Measurements from ENCODE around the gene SFXN5. TPM values are rescaled to one million over a fixed set of nuclear protein-coding genes. Genes with fewer than 3 reads are reported as not detected.
A peak's percentile ranks its signal among the peaks of the same experiment; 100 is the strongest.

SFXN5 gene
- total RNA-seq, 1 donor = 17.0 TPM

- TF ChIP-seq CTCF (IDR thresholded peaks at IDR 0.05; ENCODE audit: extremely low read depth, low read depth, low read length) = no peak
- Histone ChIP-seq H3K4me2 (ENCODE audit: insufficient read depth, low read length) (no peak overlapping the region), H3K27ac (ENCODE audit: low read depth, low read length) (no peak overlapping the region), H3K4me1 (ENCODE audit: insufficient read depth, low read length) (no peaks in the 10 kb centered on the region), H3K79me2 (ENCODE audit: insufficient read depth, low read length) (no peaks in the 10 kb centered on the region), H4K20me1 (ENCODE audit: insufficient read depth, low read length) (peaks cover 3% of the 10 kb centered on the region), H3K9me3 (ENCODE audit: low read depth, low read length) (no peaks in the 10 kb centered on the region), H3K27me3 (ENCODE audit: insufficient read depth, low read length) (no peaks in the 10 kb centered on the region), H3K36me3 (ENCODE audit: insufficient read depth, low read length) (no peaks in the 10 kb centered on the region), H3K4me3 (ENCODE audit: insufficient read depth, low read length) (no peak overlapping the region), H2AFZ (ENCODE audit: low read length) (no peak overlapping the region)
- DNase-seq (ENCODE audit: insufficient read length, low spot score, missing footprints) = peak; percentile 19
These were observed 110.3 kb downstream of the SFXN5 start for GRCh38 chr2:72961036-72961720.

GRCh38 chr2:72959995-72960981 lies 111.2 kb downstream of the SFXN5 start:
- DNase-seq (ENCODE audit: insufficient read length, low spot score, missing footprints) = peak; percentile 76
- Histone ChIP-seq H4K20me1 (ENCODE audit: insufficient read depth, low read length) (peaks cover 3% of the 10 kb centered on the region), H3K9me3 (ENCODE audit: low read depth, low read length) (no peaks in the 10 kb centered on the region), H3K4me2 (ENCODE audit: insufficient read depth, low read length) (no peak overlapping the region), H3K4me1 (ENCODE audit: insufficient read depth, low read length) (no peaks in the 10 kb centered on the region), H3K79me2 (ENCODE audit: insufficient read depth, low read length) (no peaks in the 10 kb centered on the region), H3K27me3 (ENCODE audit: insufficient read depth, low read length) (no peaks in the 10 kb centered on the region), H2AFZ (ENCODE audit: low read length) (no peak overlapping the region), H3K4me3 (ENCODE audit: insufficient read depth, low read length) (no peak overlapping the region), H3K27ac (ENCODE audit: low read depth, low read length) (no peak overlapping the region), H3K36me3 (ENCODE audit: insufficient read depth, low read length) (no peaks in the 10 kb centered on the region)
- TF ChIP-seq CTCF (IDR thresholded peaks at IDR 0.05; ENCODE audit: extremely low read depth, low read depth, low read length) = no peak

GRCh38 chr2:72959554-72959953 lies 112.0 kb downstream of the SFXN5 start:
- DNase-seq (ENCODE audit: insufficient read length, low spot score, missing footprints) = peak; percentile 69
- H3K27me3 ChIP-seq (ENCODE audit: insufficient read depth, low read length) = no peaks in the 10 kb centered on the region
- no peak for TF ChIP-seq CTCF (IDR thresholded peaks at IDR 0.05; ENCODE audit: extremely low read depth, low read depth, low read length)
- no peak overlapping the region for H2AFZ ChIP-seq (ENCODE audit: low read length)
- H3K4me1 ChIP-seq (ENCODE audit: insufficient read depth, low read length) = no peaks in the 10 kb centered on the region
- no peaks in the 10 kb centered on the region for H3K9me3 ChIP-seq (ENCODE audit: low read depth, low read length)
- no peak overlapping the region for H3K27ac ChIP-seq (ENCODE audit: low read depth, low read length)
- no peak overlapping the region for H3K4me2 ChIP-seq (ENCODE audit: insufficient read depth, low read length)
- peaks cover 7% of the 10 kb centered on the region for H4K20me1 ChIP-seq (ENCODE audit: insufficient read depth, low read length)
- H3K79me2 ChIP-seq (ENCODE audit: insufficient read depth, low read length) = no peaks in the 10 kb centered on the region
- H3K4me3 ChIP-seq (ENCODE audit: insufficient read depth, low read length) = no peak overlapping the region
- no peaks in the 10 kb centered on the region for H3K36me3 ChIP-seq (ENCODE audit: insufficient read depth, low read length)
